HepG2 (cell line): ENCODE data around the gene SRSF2. TPM values are rescaled to one million over a fixed set of nuclear protein-coding genes. Genes with fewer than 3 reads are reported as not detected.
A peak's percentile ranks its signal among the peaks of the same experiment; 100 is the strongest.

Experiments used
- ATAC-seq: fragments of 200-7000 bp; cut with Tn5 transposase; 3 replicates; pipeline ENCODE4 v1.9.1; 2020; ENCODE audit warnings: mild to moderate bottlenecking, moderate library complexity
- BruUV-seq: library from RNA; stranded (reverse); fragments of 400-500 nt; replicated peaks from 2 replicates; lab custom pipeline; 2021; lab: Mats Ljungman, UMichigan
- CTCF ChIA-PET: fragments of 300-600 bp; formaldehyde crosslinking; extraction: SDS; loops from one replicate; lab custom pipeline; 2021; ENCODE audit warnings: low total read pairs, inconsistent platforms, low intra/inter-chr PET ratio; lab: Yijun Ruan, JAX
- POLR2A ChIA-PET: fragments of 350-600 bp; sonication (Branson Sonifier 250); formaldehyde crosslinking; loops from one replicate; lab custom pipeline; 2020; ENCODE audit warnings: antibody characterized with exemption, inconsistent platforms; lab: Yijun Ruan, JAX
- DNase-seq: peaks from one replicate; pipeline ENCODE4 v3.0.0-alpha.2; 2015; ENCODE audit warnings: low spot score
- FAIRE-seq: peaks from 3 replicates; lab custom pipeline; 2011; peaks lifted over from hg19 to GRCh38; lab: Jason Lieb, UNC
- H2AFZ ChIP-seq: one replicate; pipeline ENCODE4 v1.6.1; 2011; ENCODE audit warnings: low read length, inconsistent platforms
- H3K27ac ChIP-seq: fragments of 300-600 bp; 3 replicates; pipeline ENCODE4 v1.8.0; 2011; ENCODE audit warnings: mixed run types, mild to moderate bottlenecking, mixed read lengths, low read length, inconsistent platforms; ENCODE audit not compliant: insufficient read depth; ENCODE audit errors: extremely low read length
- H3K27me3 ChIP-seq, 2 experiments: fragments of 200-600 bp in 1 of 2; 2 replicates in 1 of 2; 3 replicates in 1 of 2; pipeline versions ENCODE4 v1.6.0 to v1.8.0; 2011; ENCODE audit warnings: low read length in 2 of 2, mild to moderate bottlenecking in 2 of 2, moderate library complexity in 2 of 2, inconsistent platforms in 1 of 2; ENCODE audit not compliant: insufficient read depth in 2 of 2, control insufficient read depth in 1 of 2
- H3K36me3 ChIP-seq, 2 experiments: fragments of 200-600 bp in 1 of 2; replicated peaks in 1 of 2; 2 replicates in 1 of 2; 3 replicates in 1 of 2; pipeline versions ENCODE4 v1.5.1 to v1.8.0; 2011; ENCODE audit warnings: low read length in 2 of 2, inconsistent platforms in 1 of 2; ENCODE audit not compliant: insufficient read depth in 2 of 2, control insufficient read depth in 1 of 2
- H3K4me1 ChIP-seq: 2 replicates; pipeline ENCODE4 v1.5.1; 2012; ENCODE audit warnings: low read length, inconsistent platforms; ENCODE audit not compliant: insufficient read depth
- H3K4me2 ChIP-seq: 2 replicates; pipeline ENCODE4 v1.6.0; 2011; ENCODE audit warnings: low read depth, low read length, inconsistent platforms
- H3K4me3 ChIP-seq, 3 experiments: fragments of 200-600 bp in 1 of 3; sonication (generic), shearing (Covaris generic) in 1 of 3; replicated peaks in 1 of 3; 2 replicates each; pipeline ENCODE4 v1.5.1; 2011 to 2016; ENCODE audit warnings: low read length in 3 of 3, inconsistent platforms in 2 of 3, low read depth in 2 of 3, mild to moderate bottlenecking in 2 of 3, control low read depth in 1 of 3, mixed read lengths in 1 of 3; ENCODE audit not compliant: insufficient read depth in 1 of 3
- H3K79me2 ChIP-seq: one replicate; pipeline ENCODE4 v1.6.1; 2011; ENCODE audit warnings: low read length, inconsistent platforms; ENCODE audit not compliant: insufficient read depth
- H3K9ac ChIP-seq: 2 replicates; pipeline ENCODE4 v1.6.0; 2011; ENCODE audit warnings: mild to moderate bottlenecking, low read depth, low read length, inconsistent platforms; ENCODE audit not compliant: insufficient read depth
- H3K9me3 ChIP-seq: 2 replicates; pipeline ENCODE4 v1.5.1; 2012; ENCODE audit warnings: mild to moderate bottlenecking, low read length
- H4K20me1 ChIP-seq: 2 replicates; pipeline ENCODE4 v1.6.0; 2011; ENCODE audit warnings: inconsistent platforms, mild to moderate bottlenecking, low read length, moderate library complexity; ENCODE audit not compliant: insufficient read depth
- EHMT2 ChIP-seq: fragments of 200-600 bp; sonication (generic); IDR thresholded peaks from 2 replicates; pipeline ENCODE4 v1.7.0; 2017; ENCODE audit warnings: antibody characterized with exemption, low read depth, low read length, borderline replicate concordance
- MED1 ChIP-seq: sonication (generic); formaldehyde crosslinking; IDR thresholded peaks from 2 replicates; pipeline ENCODE4 v1.4.0; 2020; ENCODE audit warnings: missing genetic modification reagents
- MYC ChIP-seq: sonication (generic); formaldehyde crosslinking; IDR thresholded peaks from 2 replicates; pipeline ENCODE4 v1.9.0; 2021; ENCODE audit warnings: missing genetic modification reagents, borderline replicate concordance
- NFKB2 ChIP-seq: sonication (generic); formaldehyde crosslinking; IDR thresholded peaks from 2 replicates; pipeline ENCODE4 v1.4.0; 2020; ENCODE audit warnings: missing genetic modification reagents, borderline replicate concordance
- SP4 ChIP-seq: sonication (generic); formaldehyde crosslinking; IDR thresholded peaks from 2 replicates; pipeline ENCODE4 v1.8.1; 2023; ENCODE audit warnings: mild to moderate bottlenecking, missing genetic modification reagents
- ZNF572 ChIP-seq: sonication (generic); formaldehyde crosslinking; IDR thresholded peaks from 2 replicates; pipeline ENCODE4 v1.5.1; 2020; ENCODE audit warnings: mild to moderate bottlenecking, missing genetic modification reagents
- ZNF589 ChIP-seq: sonication (generic); formaldehyde crosslinking; conservative IDR thresholded peaks from 2 replicates; pipeline ENCODE4 v1.8.0; 2022; ENCODE audit warnings: mild to moderate bottlenecking, moderate library complexity, missing genetic modification reagents
- ZNF605 ChIP-seq: sonication (generic); formaldehyde crosslinking; IDR thresholded peaks from 2 replicates; pipeline ENCODE4 v1.8.0; 2022; ENCODE audit warnings: mild to moderate bottlenecking, missing genetic modification reagents
- WGBS: methylation state at CpG from one replicate; pipeline ENCODE4 v1.1.6; 2017; ENCODE audit warnings: low lambda C conversion rate; 5-methylcytosine and 5-hydroxymethylcytosine counted together
- in situ Hi-C: cut with HindIII; loops from 2 replicates; pipeline ENCODE4 v1.10.0; 2017; ENCODE audit warnings: low pct_unique_long_range_greater_than_20kb; ENCODE audit not compliant: extremely low pct_ligation_motif_present
- intact Hi-C: fragments of 100-400 bp; cut with micrococcal nuclease; formaldehyde crosslinking; loops from one replicate; pipeline ENCODE4 v1.10.0; 2022; ENCODE audit not compliant: unreplicated experiment
- polyA plus RNA-seq, 8 experiments: library from polyadenylated mRNA; depleted of rRNA in 3 of 8; stranded (reverse) in 7 of 8; unstranded in 1 of 8; fragments of >200 nt; fragmentation: Illumina TruSeq in 4 of 8; extraction: Trizol in 4 of 8; gene quantifications; 2 replicates each; pipeline versions ENCODE4 v1.2.1 to v1.2.3, GENCODE V29; 2011 to 2016; ENCODE audit warnings: low read depth in 4 of 8, missing spikeins in 1 of 8, mixed read lengths in 1 of 8; ENCODE audit not compliant: insufficient read depth in 1 of 8
- total RNA-seq, 5 experiments: library from RNA; depleted of rRNA; stranded (reverse); fragments of >200 nt; fragmentation: Illumina TruSeq; extraction: Trizol; gene quantifications; 2 replicates each; pipeline ENCODE4 v1.2.3, GENCODE V29; 2016; ENCODE audit warnings: low read depth in 1 of 5

The SRSF2 gene
- total and polyA plus RNA-seq, 2 of the 13 experiments (the other 11 are each of a cell fraction or from before 2014, with no cell fraction given): 306 to 319 TPM

GRCh38 chr17:76687298-76688164 is 49.6 kb downstream of the SRSF2 start:
- 92% methylated on average over 26 of the region's 26 CpGs for WGBS
- no peaks in the 10 kb centered on the region for H3K9me3 ChIP-seq
- ChIA-PET CTCF (no interaction called here), POLR2A (interaction anchor here (0.9 to 2.7 kb wide), 3 partner anchors 14 to 306 kb away, joined by 3 to 15 read pairs (median 10); no protein-coding TSS in a partner anchor)
- H2AFZ ChIP-seq: no peak overlapping the region
- H3K4me2 ChIP-seq: no peak overlapping the region
- H3K9ac ChIP-seq: peak overlapping the region; percentile 11; the same call in 1 of the 2 replicates
- intact Hi-C loops: no loop called here
- no peak for DNase-seq
- no peaks in the 10 kb centered on the region for H3K79me2 ChIP-seq
- in situ Hi-C loops: no loop called here
- no peak overlapping the region for H3K27ac ChIP-seq
- no peaks in the 10 kb centered on the region for H4K20me1 ChIP-seq
- BruUV-seq: no TSS peak
- H3K27me3 ChIP-seq: no peaks in the 10 kb centered on the region
- peaks cover 62% of the 10 kb centered on the region for H3K4me1 ChIP-seq
- TF ChIP-seq EHMT2 (no peak), SP4 (0 out of 2 replicates have a peak, but pooled peaks have one; percentile 8), NFKB2 (CRISPR knock-in tag) (peak; percentile 9; the same call in 1 of the 2 replicates), MED1 (0 out of 2 replicates have a peak, but pooled peaks have one; percentile 28), ZNF572 (peak; percentile 65; the same call in 1 of the 2 replicates), MYC (CRISPR knock-in tag) (no peak), ZNF605 (peak; percentile 54; the same call in 1 of the 2 replicates), ZNF589 (0 out of 2 replicates have a peak, but pooled peaks have one; percentile 19)
- H3K4me3 ChIP-seq: no peak overlapping the region
- no peak for ATAC-seq
- FAIRE-seq: no peak
- peaks cover 7 to 10% of the 10 kb centered on the region in 2 experiments; a peak in 4 of 5 replicates for H3K36me3 ChIP-seq
